ENCODE results near the gene IGFBP3. TPM values are rescaled to one million over a fixed set of nuclear protein-coding genes. Genes with fewer than 3 reads are reported as not detected.

The IGFBP3 gene, protein sequence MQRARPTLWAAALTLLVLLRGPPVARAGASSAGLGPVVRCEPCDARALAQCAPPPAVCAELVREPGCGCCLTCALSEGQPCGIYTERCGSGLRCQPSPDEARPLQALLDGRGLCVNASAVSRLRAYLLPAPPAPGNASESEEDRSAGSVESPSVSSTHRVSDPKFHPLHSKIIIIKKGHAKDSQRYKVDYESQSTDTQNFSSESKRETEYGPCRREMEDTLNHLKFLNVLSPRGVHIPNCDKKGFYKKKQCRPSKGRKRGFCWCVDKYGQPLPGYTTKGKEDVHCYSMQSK
- total RNA-seq (2022) (221 and 315 TPM in 2 replicates), Bru-seq, nascent RNA (percentile 96 among the genes with signal in this experiment), BruChase-seq, experiment 1, labeled RNA remaining after a 6-hour chase (percentile 99 among the genes with signal in this experiment), BruChase-seq, experiment 2, labeled RNA remaining after a 2-hour chase (percentile 98 among the genes with signal in this experiment)
- long read RNA-seq, transcript IGFBP3-201 (5 exons, 2,262 nt), result major isoform, 281 of 310 reads
- long read RNA-seq, transcript IGFBP3-202 (5 exons, 1,050 nt), result minor isoform, 5 of 310 reads
- long read RNA-seq, partial matches to known transcripts, result 6 of 310 reads
- long read RNA-seq, other reads (novel, unspliced or antisense), result 17 of 310 reads

GRCh38 chr7:45920502-45921380, at the start of gene IGFBP3:
Gene IGFBP3 (minus strand): TSS chr7:45921272. CDS start chr7:45921140, 132 bp downstream.
- H3K4me3 Mint-ChIP-seq (ENCODE audit: low read depth, unreplicated experiment), result peak within 1 kb of the TSS; percentile 99
- intact Hi-C loops (cut with micrococcal nuclease; ENCODE audit: unreplicated experiment), result loop anchor here (1.0 to 5.0 kb wide), 6 partner anchors 29 to 1182 kb away; no protein-coding TSS in a partner anchor
- peaks cover 52% of the 10 kb centered on the region for H3K4me1 Mint-ChIP-seq (ENCODE audit: low read depth, unreplicated experiment)
- peak; percentile 84 for DNase-seq
- no peaks in the 10 kb centered on the region for H3K27me3 Mint-ChIP-seq (ENCODE audit: unreplicated experiment)
- H3K36me3 Mint-ChIP-seq (ENCODE audit: insufficient read depth, unreplicated experiment), result peaks cover 76% of the 10 kb centered on the region
- CTCF ChIA-PET, result interaction anchor here (0.5 to 5.1 kb wide), 18 partner anchors 13 to 1878 kb away, joined by 3 to 47 read pairs (median 4); partner anchors contain the start of gene IGFBP1
- BruUV-seq (replicated peaks), result no TSS peak
- H3K27ac Mint-ChIP-seq (ENCODE audit: unreplicated experiment), result peak within 1 kb of the TSS; percentile 84
- H3K9me3 Mint-ChIP-seq (ENCODE audit: low read depth, unreplicated experiment), result no peaks in the 10 kb centered on the region
- TF ChIP-seq CTCF (IDR thresholded peaks at IDR 0.05; ENCODE audit: unreplicated experiment), result no peak

DNA sequence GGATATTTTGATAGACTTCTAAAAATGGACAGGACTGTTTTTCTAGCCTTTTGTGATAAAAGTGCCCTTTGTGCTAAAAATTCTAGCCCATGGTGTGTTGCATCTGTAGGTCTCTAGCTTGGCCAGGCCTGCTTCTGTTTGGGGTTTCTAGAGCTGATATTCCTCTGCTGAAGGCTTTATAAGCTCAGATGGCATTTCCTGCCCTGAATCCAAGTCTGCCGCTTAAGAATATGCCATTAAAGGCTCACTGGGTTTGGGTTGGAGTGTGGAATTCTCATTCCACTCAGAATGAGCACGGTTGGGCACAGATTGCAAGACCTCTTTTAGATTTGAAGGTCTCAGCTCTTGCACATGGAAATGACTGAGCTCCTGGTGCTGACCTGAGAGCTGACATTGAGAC, 49.4 kb upstream of the IGFBP3 start:
- TF ChIP-seq CTCF (IDR thresholded peaks at IDR 0.05; ENCODE audit: unreplicated experiment), result no peak
- Mint-ChIP-seq H3K27me3 (ENCODE audit: unreplicated experiment) (no peaks in the 10 kb centered on the region), H3K27ac (ENCODE audit: unreplicated experiment) (no peak overlapping the region), H3K4me1 (ENCODE audit: low read depth, unreplicated experiment) (peaks cover 30% of the 10 kb centered on the region), H3K9me3 (ENCODE audit: low read depth, unreplicated experiment) (no peaks in the 10 kb centered on the region), H3K4me3 (ENCODE audit: low read depth, unreplicated experiment) (no peak overlapping the region), H3K36me3 (ENCODE audit: insufficient read depth, unreplicated experiment) (peaks cover 8% of the 10 kb centered on the region)
- CTCF ChIA-PET, result interaction anchor here (0.7 kb wide), 1 partner anchor 47 kb away, joined by 3 read pairs; no protein-coding TSS in a partner anchor
- intact Hi-C loops (cut with micrococcal nuclease; ENCODE audit: unreplicated experiment), result no loop called here
- no TSS peak for BruUV-seq (replicated peaks)
- no peak for DNase-seq

- Mint-ChIP-seq H3K36me3 (ENCODE audit: insufficient read depth, unreplicated experiment) (peaks cover 8% of the 10 kb centered on the region), H3K9me3 (ENCODE audit: low read depth, unreplicated experiment) (no peaks in the 10 kb centered on the region), H3K27me3 (ENCODE audit: unreplicated experiment) (no peaks in the 10 kb centered on the region), H3K4me1 (ENCODE audit: low read depth, unreplicated experiment) (peaks cover 25% of the 10 kb centered on the region), H3K4me3 (ENCODE audit: low read depth, unreplicated experiment) (no peak overlapping the region), H3K27ac (ENCODE audit: unreplicated experiment) (no peak overlapping the region)
- DNase-seq, result no peak
- TF ChIP-seq CTCF (IDR thresholded peaks at IDR 0.05; ENCODE audit: unreplicated experiment), result no peak
- intact Hi-C loops (cut with micrococcal nuclease; ENCODE audit: unreplicated experiment), result no loop called here
- no TSS peak for BruUV-seq (replicated peaks)
- CTCF ChIA-PET, result interaction anchor here (0.7 kb wide), 1 partner anchor 47 kb away, joined by 3 read pairs; no protein-coding TSS in a partner anchor
Observed at GRCh38 chr7:45969940-45970339, 48.9 kb upstream of the IGFBP3 start.
